ENCODE data around the gene CECR2.

GRCh38 chr22:17603668-17604067 lies 234.4 kb downstream of the CECR2 start:
- TF ChIP-seq, protein P1, sequence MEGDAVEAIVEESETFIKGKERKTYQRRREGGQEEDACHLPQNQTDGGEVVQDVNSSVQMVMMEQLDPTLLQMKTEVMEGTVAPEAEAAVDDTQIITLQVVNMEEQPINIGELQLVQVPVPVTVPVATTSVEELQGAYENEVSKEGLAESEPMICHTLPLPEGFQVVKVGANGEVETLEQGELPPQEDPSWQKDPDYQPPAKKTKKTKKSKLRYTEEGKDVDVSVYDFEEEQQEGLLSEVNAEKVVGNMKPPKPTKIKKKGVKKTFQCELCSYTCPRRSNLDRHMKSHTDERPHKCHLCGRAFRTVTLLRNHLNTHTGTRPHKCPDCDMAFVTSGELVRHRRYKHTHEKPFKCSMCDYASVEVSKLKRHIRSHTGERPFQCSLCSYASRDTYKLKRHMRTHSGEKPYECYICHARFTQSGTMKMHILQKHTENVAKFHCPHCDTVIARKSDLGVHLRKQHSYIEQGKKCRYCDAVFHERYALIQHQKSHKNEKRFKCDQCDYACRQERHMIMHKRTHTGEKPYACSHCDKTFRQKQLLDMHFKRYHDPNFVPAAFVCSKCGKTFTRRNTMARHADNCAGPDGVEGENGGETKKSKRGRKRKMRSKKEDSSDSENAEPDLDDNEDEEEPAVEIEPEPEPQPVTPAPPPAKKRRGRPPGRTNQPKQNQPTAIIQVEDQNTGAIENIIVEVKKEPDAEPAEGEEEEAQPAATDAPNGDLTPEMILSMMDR (IDR thresholded peaks at IDR 0.05) = no peak
- TF ChIP-seq POLR2A (IDR thresholded peaks at IDR 0.05) (no peak), POLR2AphosphoS5 (IDR thresholded peaks at IDR 0.05) (no peak)

Data from upper lobe of left lung (tissue), 4 donors.